Measurements from ENCODE around the gene SLC6A3. TPM values are rescaled to one million over a fixed set of nuclear protein-coding genes. Genes with fewer than 3 reads are reported as not detected.

SLC6A3 gene
- total and polyA plus RNA-seq, 5 donors from 2014 or later = 0.27 TPM; not detected in 4

DNA sequence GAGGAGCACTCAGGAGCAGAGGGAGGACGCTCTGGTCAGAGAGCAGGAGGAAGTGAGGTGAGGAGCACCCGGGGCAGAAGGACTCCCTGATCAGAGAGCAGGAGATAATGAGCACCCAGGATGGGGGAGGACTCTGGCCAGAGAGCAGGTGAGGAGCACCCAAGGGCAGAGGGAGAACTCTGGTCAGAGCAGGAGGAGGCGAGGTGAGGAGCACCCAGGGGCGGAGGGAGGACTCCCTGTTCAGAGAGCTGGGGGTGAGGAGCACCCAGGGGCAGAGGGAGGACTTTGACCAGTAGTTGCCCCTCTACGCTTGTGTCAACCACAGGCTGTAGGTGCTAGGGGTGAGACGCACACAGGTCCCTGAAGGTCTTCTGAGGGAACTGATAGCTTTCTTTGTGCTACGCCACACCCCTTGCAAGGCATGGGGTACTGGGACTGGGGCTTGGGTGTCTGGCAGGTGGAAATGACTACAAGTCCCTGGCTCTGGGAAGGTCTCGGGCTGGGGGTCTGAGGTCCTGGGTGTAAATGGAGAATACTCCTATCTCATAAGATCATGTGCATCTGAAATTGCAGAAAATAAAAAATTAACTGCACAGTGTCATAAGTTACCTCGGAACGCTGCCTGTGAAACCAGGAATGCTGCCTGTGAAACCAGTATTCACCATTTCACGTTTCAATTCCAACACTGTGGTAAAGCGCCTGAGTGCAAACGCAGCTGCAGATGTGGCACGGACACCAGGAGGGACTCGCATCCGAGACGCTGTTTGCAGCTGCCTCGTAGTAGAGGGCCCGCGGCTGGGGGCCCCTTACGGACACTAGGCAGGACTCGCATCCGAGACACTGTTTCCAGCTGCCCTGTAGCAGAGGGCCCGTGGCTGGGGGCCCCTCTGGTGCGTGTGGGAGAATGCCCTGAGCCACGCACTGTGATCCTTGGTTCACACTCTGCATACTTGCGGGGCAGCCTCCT, 27.0 kb upstream of the SLC6A3 start:
- Mint-ChIP-seq H3K4me3 (no peak overlapping the region), H3K9me3 (peaks cover 0 to 2% (median 0%) of the 10 kb centered on the region in 7 donors), H3K4me1 (no peaks in the 10 kb centered on the region), H3K27ac (peak overlapping the region in 1 of 3 donors; percentile 25), H3K36me3 (peaks cover 10% of the 10 kb centered on the region), H3K27me3 (no peaks in the 10 kb centered on the region)
- Histone ChIP-seq H3K9me3 (ENCODE audit: control insufficient read depth in 2 of 2, low read length in 2 of 2) (no peaks in the 10 kb centered on the region), H3K4me1 (ENCODE audit: control insufficient read depth, insufficient read depth, low read length, poor library complexity, severe bottlenecking) (no peaks in the 10 kb centered on the region), H3K27me3 (ENCODE audit: control insufficient read depth, insufficient read depth, low read length) (no peaks in the 10 kb centered on the region), H3K36me3 (ENCODE audit: control insufficient read depth, insufficient read depth, low read length) (peaks cover 20% of the 10 kb centered on the region), H3K27ac (ENCODE audit: insufficient read depth, low read length, poor library complexity, severe bottlenecking) (no peak overlapping the region), H3K4me3 (ENCODE audit: low read depth, low read length) (no peak overlapping the region)
- no peak for DNase-seq
- no peak for ATAC-seq (ENCODE audit: low read depth in 2 of 2)

- H3K4me1 ChIP-seq (ENCODE audit: control insufficient read depth, insufficient read depth, low read length, poor library complexity, severe bottlenecking) = no peaks in the 10 kb centered on the region
- no peak overlapping the region for H3K4me3 ChIP-seq (ENCODE audit: low read depth, low read length)
- peaks cover 11% of the 10 kb centered on the region for H3K36me3 ChIP-seq (ENCODE audit: control insufficient read depth, insufficient read depth, low read length)
- H3K9me3 Mint-ChIP-seq = peaks cover 0 to 2% (median 0%) of the 10 kb centered on the region in 7 donors
- H3K27ac ChIP-seq (ENCODE audit: insufficient read depth, low read length, poor library complexity, severe bottlenecking) = no peak overlapping the region
- no peak for ATAC-seq (ENCODE audit: low read depth in 2 of 2)
- H3K27me3 Mint-ChIP-seq = no peaks in the 10 kb centered on the region
- H3K4me1 Mint-ChIP-seq = no peaks in the 10 kb centered on the region
- DNase-seq = no peak
- H3K36me3 Mint-ChIP-seq = peaks cover 5% of the 10 kb centered on the region
- no peak overlapping the region for H3K27ac Mint-ChIP-seq
- no peaks in the 10 kb centered on the region for H3K27me3 ChIP-seq (ENCODE audit: control insufficient read depth, insufficient read depth, low read length)
- H3K9me3 ChIP-seq (ENCODE audit: control insufficient read depth in 2 of 2, low read length in 2 of 2) = no peaks in the 10 kb centered on the region
- H3K4me3 Mint-ChIP-seq = no peak overlapping the region
Measured at GRCh38 chr5:1471240-1471853, 26.1 kb upstream of the SLC6A3 start.

DNA sequence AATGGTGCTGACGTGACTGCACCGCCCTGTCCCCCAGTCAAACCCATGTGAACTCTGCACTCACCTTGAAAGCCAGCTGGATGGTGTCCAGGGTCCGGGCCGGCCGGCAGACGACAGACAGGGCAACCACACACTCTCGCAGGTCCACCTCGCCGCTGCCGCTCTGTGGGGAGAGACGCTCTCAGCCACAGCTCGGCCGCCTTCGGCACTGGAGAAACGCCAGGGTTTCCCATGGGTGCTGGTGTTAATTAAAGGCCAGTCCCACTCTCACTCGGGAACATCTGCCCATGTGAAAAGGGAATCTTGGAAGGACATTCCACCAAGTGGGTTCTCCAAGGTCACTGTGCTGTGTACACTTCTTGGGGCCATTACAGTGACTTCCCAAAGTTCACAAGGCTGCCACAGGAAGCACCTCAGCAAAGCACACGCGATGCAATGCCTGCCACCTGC, 25.5 kb upstream of the SLC6A3 start:
- Histone ChIP-seq H3K36me3 (ENCODE audit: control insufficient read depth, insufficient read depth, low read length) (peaks cover 11% of the 10 kb centered on the region), H3K4me1 (ENCODE audit: control insufficient read depth, insufficient read depth, low read length, poor library complexity, severe bottlenecking) (no peaks in the 10 kb centered on the region), H3K27me3 (ENCODE audit: control insufficient read depth, insufficient read depth, low read length) (no peaks in the 10 kb centered on the region), H3K27ac (ENCODE audit: insufficient read depth, low read length, poor library complexity, severe bottlenecking) (no peak overlapping the region), H3K4me3 (ENCODE audit: low read depth, low read length) (no peak overlapping the region), H3K9me3 (ENCODE audit: control insufficient read depth in 2 of 2, low read length in 2 of 2) (no peaks in the 10 kb centered on the region)
- Mint-ChIP-seq H3K4me3 (no peak overlapping the region), H3K27me3 (no peaks in the 10 kb centered on the region), H3K9me3 (peaks cover 0 to 2% (median 0%) of the 10 kb centered on the region in 7 donors), H3K27ac (no peak overlapping the region), H3K4me1 (no peaks in the 10 kb centered on the region), H3K36me3 (peaks cover 5% of the 10 kb centered on the region)
- DNase-seq (no peak), ATAC-seq (ENCODE audit: low read depth in 2 of 2) (no peak)

DNA sequence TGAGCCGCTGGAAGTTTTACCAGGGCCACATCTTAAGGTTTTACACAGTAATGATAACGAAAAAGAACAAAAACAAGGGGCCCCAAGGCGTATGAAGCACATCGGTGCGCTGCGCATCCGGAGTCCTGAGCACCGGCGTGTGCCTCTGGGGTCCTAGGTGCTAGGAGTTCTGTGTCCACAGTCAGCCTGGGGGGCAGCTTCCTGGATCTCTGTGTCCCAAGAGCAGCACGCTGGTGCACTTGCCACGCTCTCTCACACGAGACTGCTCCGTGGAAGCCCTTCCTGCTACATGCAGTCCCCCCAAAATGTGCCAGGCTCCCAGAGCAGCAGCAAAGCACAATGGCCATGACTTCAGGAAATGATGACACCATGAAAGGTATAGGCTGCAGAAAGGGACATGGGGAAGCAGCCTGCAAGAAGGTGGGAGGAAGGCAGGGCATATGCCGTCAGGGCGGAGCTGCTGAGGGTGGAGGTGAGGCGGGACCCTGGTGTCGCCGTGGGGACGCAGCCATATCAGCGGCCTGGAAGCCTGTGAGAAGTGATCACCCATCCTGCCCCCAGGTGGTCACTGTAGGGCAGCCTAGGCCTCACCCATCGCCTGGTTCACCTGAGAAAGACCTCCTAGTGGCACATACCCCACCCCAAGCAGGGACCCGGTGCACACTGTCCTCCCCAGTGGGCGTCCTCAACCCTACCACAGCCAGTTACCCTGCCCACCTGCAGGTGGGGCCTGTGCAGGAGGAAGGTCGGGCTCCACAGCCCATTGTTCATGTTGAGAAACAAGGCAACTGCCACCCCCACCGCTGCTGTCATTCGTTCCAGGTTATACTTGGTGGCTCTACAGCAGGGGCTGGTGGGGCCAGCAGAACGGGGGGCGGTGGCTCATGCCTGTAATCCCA, 23.6 kb upstream of the SLC6A3 start:
- H3K4me3 Mint-ChIP-seq = no peak overlapping the region
- H3K9me3 Mint-ChIP-seq = peaks cover 0 to 3% (median 0%) of the 10 kb centered on the region in 7 donors
- no peak overlapping the region for H3K27ac ChIP-seq (ENCODE audit: insufficient read depth, low read length, poor library complexity, severe bottlenecking)
- H3K4me1 ChIP-seq (ENCODE audit: control insufficient read depth, insufficient read depth, low read length, poor library complexity, severe bottlenecking) = no peaks in the 10 kb centered on the region
- H3K27me3 ChIP-seq (ENCODE audit: control insufficient read depth, insufficient read depth, low read length) = no peaks in the 10 kb centered on the region
- H3K36me3 Mint-ChIP-seq = peaks cover 8% of the 10 kb centered on the region
- no peak for DNase-seq
- peaks cover 6% of the 10 kb centered on the region for H3K36me3 ChIP-seq (ENCODE audit: control insufficient read depth, insufficient read depth, low read length)
- no peaks in the 10 kb centered on the region for H3K9me3 ChIP-seq (ENCODE audit: control insufficient read depth in 2 of 2, low read length in 2 of 2)
- no peaks in the 10 kb centered on the region for H3K27me3 Mint-ChIP-seq
- ATAC-seq (ENCODE audit: low read depth in 2 of 2) = no peak
- H3K4me3 ChIP-seq (ENCODE audit: low read depth, low read length) = no peak overlapping the region
- H3K27ac Mint-ChIP-seq = no peak overlapping the region
- H3K4me1 Mint-ChIP-seq = no peaks in the 10 kb centered on the region

DNA sequence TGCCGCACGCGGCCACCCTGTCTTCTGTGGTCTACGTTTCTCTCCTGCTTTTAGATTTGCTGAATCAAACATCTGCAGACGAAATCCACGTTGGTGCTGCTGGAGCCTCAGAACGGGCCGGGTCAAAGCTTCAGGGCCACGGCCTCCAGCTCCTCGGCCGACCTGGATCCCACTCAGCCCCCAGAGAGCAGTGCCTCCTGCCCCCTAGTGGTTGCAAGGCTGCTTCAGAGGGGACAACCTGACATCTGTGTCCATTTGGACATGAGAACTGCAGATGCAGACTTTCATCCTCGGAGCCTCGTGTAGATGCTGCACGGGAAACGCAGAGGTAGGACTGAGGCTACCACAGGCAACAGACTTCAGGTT, 23.0 kb upstream of the SLC6A3 start:
- H3K27me3 ChIP-seq (ENCODE audit: control insufficient read depth, insufficient read depth, low read length) = no peaks in the 10 kb centered on the region
- Mint-ChIP-seq H3K27me3 (no peaks in the 10 kb centered on the region), H3K27ac (no peak overlapping the region), H3K4me3 (no peak overlapping the region), H3K9me3 (peaks cover 0 to 3% (median 0%) of the 10 kb centered on the region in 7 donors), H3K4me1 (no peaks in the 10 kb centered on the region), H3K36me3 (peaks cover 8% of the 10 kb centered on the region)
- ATAC-seq (ENCODE audit: low read depth in 2 of 2) (no peak), DNase-seq (no peak)
- no peaks in the 10 kb centered on the region for H3K4me1 ChIP-seq (ENCODE audit: control insufficient read depth, insufficient read depth, low read length, poor library complexity, severe bottlenecking)
- H3K9me3 ChIP-seq (ENCODE audit: control insufficient read depth in 2 of 2, low read length in 2 of 2) = no peaks in the 10 kb centered on the region
- H3K36me3 ChIP-seq (ENCODE audit: control insufficient read depth, insufficient read depth, low read length) = peaks cover 8% of the 10 kb centered on the region
- H3K4me3 ChIP-seq (ENCODE audit: low read depth, low read length) = no peak overlapping the region
- no peak overlapping the region for H3K27ac ChIP-seq (ENCODE audit: insufficient read depth, low read length, poor library complexity, severe bottlenecking)

DNA sequence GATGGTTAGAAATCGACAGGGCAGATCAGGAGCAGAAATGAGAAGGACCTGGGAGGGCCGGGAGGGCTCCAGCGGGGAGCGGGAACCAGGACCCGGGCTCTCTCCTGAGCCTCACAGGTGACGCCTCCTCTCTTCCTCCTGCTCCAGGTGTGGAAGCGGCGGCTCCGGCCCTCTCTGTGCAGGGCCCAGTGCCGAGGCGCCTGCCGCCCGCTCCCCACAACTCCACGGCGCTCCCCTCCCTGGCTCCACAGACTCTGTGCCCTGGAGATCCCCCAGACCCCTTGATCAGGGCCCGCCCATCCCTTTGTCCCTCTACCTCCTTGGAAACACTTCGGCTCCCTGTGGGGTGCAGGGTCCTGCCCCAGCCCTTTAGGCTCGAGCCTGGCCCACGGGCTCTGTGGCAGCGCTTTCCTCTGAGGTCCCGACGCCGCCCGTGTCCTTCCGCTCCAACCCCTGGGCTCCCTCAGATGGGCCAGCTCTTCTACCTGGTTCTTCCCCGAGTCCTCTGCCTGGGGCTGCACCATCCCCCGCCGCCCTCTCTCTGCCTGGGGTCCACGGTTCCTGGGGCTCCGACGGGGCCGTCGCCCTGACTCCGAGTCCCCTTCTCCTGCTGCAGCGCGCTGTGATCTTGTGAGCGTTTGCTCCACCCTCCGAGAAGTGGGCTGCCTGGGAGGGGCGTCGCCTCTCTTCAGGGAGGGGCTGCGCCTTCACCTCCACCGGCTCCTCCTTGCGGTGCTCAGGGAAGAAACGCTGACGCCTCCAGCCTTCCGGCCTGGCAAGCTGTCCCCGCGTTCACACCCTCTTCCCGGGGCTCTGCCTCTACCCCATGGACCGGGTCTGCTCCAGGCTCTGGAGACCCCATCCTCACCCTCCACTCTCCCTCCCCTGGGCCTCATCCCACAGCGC, 22.4 kb upstream of the SLC6A3 start:
- no peak overlapping the region for H3K27ac Mint-ChIP-seq

More for the DNA sequence above, 22.4 kb upstream of the SLC6A3 start:
- DNase-seq (no peak), ATAC-seq (ENCODE audit: low read depth in 2 of 2) (no peak)
- Mint-ChIP-seq H3K4me3 (no peak overlapping the region), H3K36me3 (peaks cover 10% of the 10 kb centered on the region), H3K27me3 (no peaks in the 10 kb centered on the region), H3K9me3 (peaks cover 0 to 3% (median 0%) of the 10 kb centered on the region in 7 donors), H3K4me1 (no peaks in the 10 kb centered on the region)
- Histone ChIP-seq H3K9me3 (ENCODE audit: control insufficient read depth in 2 of 2, low read length in 2 of 2) (no peaks in the 10 kb centered on the region), H3K36me3 (ENCODE audit: control insufficient read depth, insufficient read depth, low read length) (peaks cover 15% of the 10 kb centered on the region), H3K27ac (ENCODE audit: insufficient read depth, low read length, poor library complexity, severe bottlenecking) (no peak overlapping the region), H3K4me3 (ENCODE audit: low read depth, low read length) (no peak overlapping the region), H3K27me3 (ENCODE audit: control insufficient read depth, insufficient read depth, low read length) (no peaks in the 10 kb centered on the region), H3K4me1 (ENCODE audit: control insufficient read depth, insufficient read depth, low read length, poor library complexity, severe bottlenecking) (no peaks in the 10 kb centered on the region)

Measured in CD4-positive, CD25-positive, alpha-beta regulatory T cell (primary cell).